D721Med (cell line): ENCODE data around the gene ARHGEF7.

Experiments used
- DNase-seq: peaks from one replicate; pipeline ENCODE4 v3.0.0; 2011; ENCODE audit warnings: low spot score; ENCODE audit not compliant: insufficient read length
- FAIRE-seq: peaks from 2 replicates; lab custom pipeline; 2011; peaks lifted over from hg19 to GRCh38; lab: Jason Lieb, UNC
- TF ChIP-seq, protein P1 (sequence below): IDR thresholded peaks from 2 replicates; pipeline ENCODE4 v1.5.1; 2012; ENCODE audit warnings: mild to moderate bottlenecking, control low read depth; ENCODE audit not compliant: insufficient read depth; ENCODE audit errors: missing control alignments

The ARHGEF7 gene

DNA sequence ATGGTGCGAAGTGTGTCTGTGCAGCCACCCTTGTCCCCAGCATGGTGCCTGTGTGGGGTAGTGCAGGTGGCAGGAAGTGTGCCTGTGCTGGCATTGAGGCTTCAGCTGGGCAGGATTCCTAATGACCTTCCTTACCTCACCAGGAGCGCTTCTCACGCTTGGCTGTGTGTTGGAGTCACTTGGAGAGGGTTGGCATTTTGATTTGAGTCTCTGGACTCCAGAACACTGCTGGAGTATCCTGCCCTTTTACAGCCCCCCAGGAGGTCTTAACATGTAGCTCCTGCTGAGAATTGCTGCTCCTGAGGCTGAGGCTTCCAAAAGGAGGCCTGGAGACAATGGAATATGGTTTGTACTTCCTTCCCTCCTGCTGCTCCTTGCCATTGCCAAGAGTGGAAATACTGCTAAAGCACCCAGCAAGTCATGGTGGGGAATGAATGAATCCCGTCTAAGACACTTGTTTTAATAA, 87.1 kb downstream of the ARHGEF7 start:
- FAIRE-seq (no peak), DNase-seq (no peak)
- TF ChIP-seq, protein P1, sequence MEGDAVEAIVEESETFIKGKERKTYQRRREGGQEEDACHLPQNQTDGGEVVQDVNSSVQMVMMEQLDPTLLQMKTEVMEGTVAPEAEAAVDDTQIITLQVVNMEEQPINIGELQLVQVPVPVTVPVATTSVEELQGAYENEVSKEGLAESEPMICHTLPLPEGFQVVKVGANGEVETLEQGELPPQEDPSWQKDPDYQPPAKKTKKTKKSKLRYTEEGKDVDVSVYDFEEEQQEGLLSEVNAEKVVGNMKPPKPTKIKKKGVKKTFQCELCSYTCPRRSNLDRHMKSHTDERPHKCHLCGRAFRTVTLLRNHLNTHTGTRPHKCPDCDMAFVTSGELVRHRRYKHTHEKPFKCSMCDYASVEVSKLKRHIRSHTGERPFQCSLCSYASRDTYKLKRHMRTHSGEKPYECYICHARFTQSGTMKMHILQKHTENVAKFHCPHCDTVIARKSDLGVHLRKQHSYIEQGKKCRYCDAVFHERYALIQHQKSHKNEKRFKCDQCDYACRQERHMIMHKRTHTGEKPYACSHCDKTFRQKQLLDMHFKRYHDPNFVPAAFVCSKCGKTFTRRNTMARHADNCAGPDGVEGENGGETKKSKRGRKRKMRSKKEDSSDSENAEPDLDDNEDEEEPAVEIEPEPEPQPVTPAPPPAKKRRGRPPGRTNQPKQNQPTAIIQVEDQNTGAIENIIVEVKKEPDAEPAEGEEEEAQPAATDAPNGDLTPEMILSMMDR: no peak

DNA sequence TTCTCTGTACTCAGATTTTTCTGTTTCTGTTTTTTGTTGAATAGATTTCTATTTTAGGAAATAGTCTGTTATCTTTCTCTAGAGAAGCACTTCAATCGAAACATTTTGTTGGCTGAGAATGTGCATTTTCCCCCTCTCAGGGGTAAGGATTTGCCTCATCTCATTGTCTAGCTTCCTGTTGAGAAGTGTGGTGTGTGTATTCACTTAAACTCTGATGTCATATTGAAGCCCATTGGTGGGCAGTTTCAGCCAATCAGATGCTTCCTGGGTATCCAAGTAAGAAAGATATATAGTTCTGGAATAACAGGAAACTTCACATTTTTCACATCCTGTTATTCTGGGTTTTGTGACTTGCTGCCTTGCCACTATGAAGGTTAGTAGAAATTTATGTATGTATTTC, 87.6 kb downstream of the ARHGEF7 start:
- FAIRE-seq: no peak
- TF ChIP-seq, protein P1: no peak
- no peak for DNase-seq

DNA sequence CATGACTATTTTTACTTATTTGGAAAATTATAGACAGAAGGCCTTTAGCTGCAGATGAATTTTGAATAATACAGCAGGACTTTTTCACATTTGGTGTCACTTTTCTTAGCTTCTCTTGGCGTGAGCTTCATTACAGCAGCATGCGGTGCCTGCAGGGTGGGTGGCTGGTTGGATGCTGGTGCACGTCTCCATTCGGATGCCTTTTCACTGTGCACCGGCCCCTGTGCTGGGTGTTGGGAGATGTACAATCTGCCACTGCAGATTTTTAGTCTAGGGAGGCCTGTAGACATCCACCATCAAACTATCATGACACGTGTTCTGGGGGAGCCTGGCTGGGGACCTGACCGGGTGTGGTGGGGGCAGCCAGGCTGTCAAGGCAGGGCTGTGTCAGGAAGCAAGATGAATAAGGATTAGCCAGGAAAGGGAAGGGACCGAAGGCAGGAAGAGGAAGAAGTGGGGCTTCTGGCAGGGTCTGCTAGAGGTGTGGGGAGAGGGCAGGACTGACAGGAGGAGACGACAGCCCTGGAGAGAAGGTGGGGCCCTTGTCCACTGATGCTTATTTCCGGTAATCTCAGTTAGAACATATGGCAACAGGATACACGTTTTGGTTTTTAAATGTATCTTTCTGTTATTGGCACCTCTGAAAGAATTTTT, 88.8 kb downstream of the ARHGEF7 start:
- DNase-seq: no peak
- no peak for FAIRE-seq
- TF ChIP-seq, protein P1: no peak

DNA sequence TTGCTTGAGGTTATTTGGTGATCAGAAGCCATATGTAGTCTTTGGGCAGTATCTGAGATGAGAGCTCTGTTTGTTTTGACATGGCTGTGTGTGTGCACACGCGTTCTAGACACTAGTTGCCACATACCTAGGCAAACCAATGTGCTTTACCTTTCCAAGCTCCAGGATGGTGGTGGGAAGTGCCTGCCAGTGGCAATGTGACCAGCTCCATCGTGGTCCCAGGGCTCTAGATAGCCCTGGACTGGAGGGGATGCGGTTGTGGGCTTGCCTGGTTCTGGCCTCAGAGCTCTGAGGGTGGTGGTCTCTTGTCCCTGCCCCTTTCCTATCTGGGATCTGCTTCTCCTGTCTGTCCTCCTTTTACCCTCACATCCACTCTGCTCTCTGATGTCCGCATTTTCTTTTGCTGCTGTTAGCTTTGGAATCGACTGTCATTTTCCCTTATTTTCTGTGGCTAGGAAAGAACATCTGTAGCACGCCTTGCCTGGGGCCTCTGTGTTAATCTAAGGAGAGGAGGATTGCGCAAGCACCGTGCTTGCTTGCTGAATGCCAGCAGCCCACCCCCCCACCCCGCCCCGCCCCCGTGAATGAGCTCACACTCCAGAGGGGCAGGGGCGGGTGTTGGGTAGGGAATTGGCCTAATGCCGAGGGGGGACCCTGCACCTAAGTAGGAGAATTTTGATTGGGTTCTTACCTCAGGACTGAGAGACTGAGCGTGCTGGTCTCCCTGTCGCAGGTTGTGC, 89.5 kb downstream of the ARHGEF7 start:
- DNase-seq (no peak), FAIRE-seq (no peak)
- TF ChIP-seq, protein P1: no peak

DNA sequence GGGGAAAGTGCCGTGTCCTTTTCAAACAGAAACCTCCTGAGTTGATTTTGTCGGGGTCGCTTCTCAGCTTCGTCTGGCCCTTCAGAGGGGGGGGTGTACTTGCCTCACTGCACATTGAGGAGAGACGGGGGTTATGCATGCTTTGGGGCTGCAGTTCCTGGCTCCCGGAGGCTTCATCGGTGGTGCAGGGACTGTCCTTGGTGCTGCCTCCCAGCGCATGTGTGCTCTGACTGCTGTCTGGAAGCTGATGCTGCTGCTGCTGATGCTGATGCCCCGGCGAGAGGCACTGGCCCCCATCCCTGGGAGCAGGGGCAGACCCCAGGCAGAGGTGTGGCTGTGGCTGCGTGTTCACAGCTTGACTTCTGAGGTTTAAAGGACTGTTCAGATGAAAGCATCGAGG, 91.0 kb downstream of the ARHGEF7 start:
- DNase-seq (no peak), FAIRE-seq (no peak)
- TF ChIP-seq, protein P1: no peak

DNA sequence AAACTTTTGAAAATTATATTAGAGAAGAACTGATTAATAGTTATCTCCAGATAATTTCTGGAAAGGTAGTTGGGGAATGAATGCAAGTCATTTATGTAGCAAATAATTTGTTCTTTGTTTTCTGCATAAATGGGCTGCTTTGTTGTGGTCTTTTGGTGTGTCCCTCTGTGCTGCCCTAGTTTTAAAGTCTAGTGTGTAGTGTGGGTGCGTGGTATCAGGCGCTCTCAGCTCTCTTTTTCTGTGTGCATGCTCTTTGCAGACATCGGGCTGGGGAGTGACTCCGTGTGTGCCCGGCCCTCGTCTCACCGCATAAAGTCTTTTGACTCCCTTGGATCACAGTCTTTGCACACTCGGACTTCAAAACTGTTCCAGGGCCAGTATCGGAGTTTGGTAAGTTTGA, 94.5 kb downstream of the ARHGEF7 start:
- FAIRE-seq: no peak
- TF ChIP-seq, protein P1: no peak
- DNase-seq: no peak

DNA sequence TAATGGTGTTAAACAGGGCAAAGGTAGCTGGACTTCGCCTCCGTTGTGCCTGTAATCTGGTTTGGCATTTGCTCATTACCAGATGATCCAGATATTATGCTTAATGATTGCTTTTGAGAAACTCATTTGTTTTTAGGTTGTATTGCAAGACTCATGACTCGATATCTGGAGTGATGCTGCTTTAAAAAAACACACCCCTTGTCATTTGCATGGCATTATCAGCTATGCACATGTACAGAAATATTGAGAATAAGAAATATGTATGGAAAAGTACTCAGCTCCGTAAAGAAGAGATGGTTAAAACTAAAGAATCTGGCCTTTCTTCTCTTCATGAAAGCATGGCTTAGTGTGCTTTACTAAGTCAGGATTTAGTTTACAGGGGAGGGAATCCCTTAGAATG, 95.0 kb downstream of the ARHGEF7 start:
- no peak for DNase-seq
- TF ChIP-seq, protein P1: no peak
- no peak for FAIRE-seq
